HL-60/S4 treated with phorbol 12-myristate 13-acetate at 8.2 ng/mL for 4 days and 3 days (cell line): ENCODE measurements around the gene REEP1.
"Not testable (repeated sequence)": the region's sequence is repeated elsewhere in the genome, so short reads cannot be mapped to it uniquely, and the experiment has no call there.

ENCODE experiments used
- in situ Hi-C: fragments of 300-500 bp; cut with MboI; formaldehyde crosslinking; loops from 2 replicates; pipeline ENCODE4 v1.15.0; 2022; ENCODE audit warnings: low sequenced_read_pairs

REEP1 gene

GRCh38 chr2:86347401-86347800, 10.0 kb upstream of the REEP1 start:
- in situ Hi-C loops = no loop called here

- in situ Hi-C loops = not testable (repeated sequence)
Measured at GRCh38 chr2:86345783-86346370, 8.5 kb upstream of the REEP1 start.

GRCh38 chr2:86344404-86344803, 7.0 kb upstream of the REEP1 start:
- in situ Hi-C loops = no loop called here

- in situ Hi-C loops = no loop called here
Measured at GRCh38 chr2:86342488-86342887, 5.1 kb upstream of the REEP1 start.

GRCh38 chr2:86341470-86341869, 4.0 kb upstream of the REEP1 start:
- in situ Hi-C loops = no loop called here

- in situ Hi-C loops = no loop called here
Measured at GRCh38 chr2:86338778-86339295, 1.4 kb upstream of the REEP1 start.

GRCh38 chr2:86336675-86337243, 667 bp downstream of the REEP1 start:
- in situ Hi-C loops = no loop called here

- in situ Hi-C loops = no loop called here
Measured at GRCh38 chr2:86335865-86336674, 1.4 kb downstream of the REEP1 start.

GRCh38 chr2:86333378-86333777, 4.0 kb downstream of the REEP1 start:
- in situ Hi-C loops = no loop called here

GRCh38 chr2:86332654-86333053, 4.8 kb downstream of the REEP1 start:
- in situ Hi-C loops = no loop called here

- in situ Hi-C loops = no loop called here
Measured at GRCh38 chr2:86331384-86331783, 6.0 kb downstream of the REEP1 start.

GRCh38 chr2:86330001-86330400, 7.4 kb downstream of the REEP1 start:
- in situ Hi-C loops = no loop called here

GRCh38 chr2:86323273-86324021, 14.0 kb downstream of the REEP1 start:
- in situ Hi-C loops = no loop called here

- in situ Hi-C loops = no loop called here
Measured at GRCh38 chr2:86319700-86320580, 17.5 kb downstream of the REEP1 start.

GRCh38 chr2:86315084-86315483, 22.3 kb downstream of the REEP1 start:
- in situ Hi-C loops = no loop called here

- in situ Hi-C loops = no loop called here
Measured at GRCh38 chr2:86314125-86314524, 23.3 kb downstream of the REEP1 start.

GRCh38 chr2:86313341-86313740, 24.1 kb downstream of the REEP1 start:
- in situ Hi-C loops = no loop called here

- in situ Hi-C loops = no loop called here
Measured at GRCh38 chr2:86311879-86312278, 25.5 kb downstream of the REEP1 start.

- in situ Hi-C loops = no loop called here
Measured at GRCh38 chr2:86309966-86310365, 27.5 kb downstream of the REEP1 start.

GRCh38 chr2:86308984-86309695, 28.3 kb downstream of the REEP1 start:
- in situ Hi-C loops = no loop called here
